CD14-positive monocyte (primary cell): ENCODE measurements around the gene RHOBTB3. TPM values are rescaled to one million over a fixed set of nuclear protein-coding genes. Genes with fewer than 3 reads are reported as not detected.

Experiments used
- DNase-seq, 3 donors: peaks; one replicate each; pipeline ENCODE4 v3.0.0-alpha.2; 2011 to 2022
- H2AFZ ChIP-seq: 2 replicates; pipeline ENCODE4 v1.6.0; 2012; ENCODE audit warnings: mild to moderate bottlenecking, low read depth, low read length, inconsistent platforms; ENCODE audit not compliant: insufficient read depth, poor library complexity, severe bottlenecking
- H3K27ac ChIP-seq, 2 donors: 1 replicate in 1 of 2; 2 replicates in 1 of 2; pipeline ENCODE4 v1.5.1; 2012 to 2013; ENCODE audit warnings: low read length in 2 of 2, control low read depth in 1 of 2, inconsistent platforms in 1 of 2, low read depth in 1 of 2, mild to moderate bottlenecking in 1 of 2
- H3K27me3 ChIP-seq, 2 donors: one replicate each; pipeline versions ENCODE4 v1.6.0 to v1.6.1; 2011 to 2013; ENCODE audit warnings: low read length in 2 of 2; ENCODE audit not compliant: control insufficient read depth in 2 of 2, insufficient read depth in 2 of 2
- H3K36me3 ChIP-seq, 2 donors: replicated peaks in 1 of 2; 1 replicate in 1 of 2; 2 replicates in 1 of 2; pipeline versions ENCODE4 v1.5.1 to v1.6.1; 2012 to 2013; ENCODE audit warnings: low read length in 2 of 2, control low read depth in 1 of 2, inconsistent platforms in 1 of 2, mild to moderate bottlenecking in 1 of 2; ENCODE audit not compliant: insufficient read depth in 2 of 2, control insufficient read depth in 1 of 2
- H3K4me1 ChIP-seq, 2 donors: 1 replicate in 1 of 2; 2 replicates in 1 of 2; pipeline versions ENCODE4 v1.5.1 to v1.6.1; 2012 to 2013; ENCODE audit warnings: low read length in 2 of 2, control low read depth in 1 of 2, inconsistent platforms in 1 of 2, mild to moderate bottlenecking in 1 of 2, moderate library complexity in 1 of 2; ENCODE audit not compliant: insufficient read depth in 2 of 2, control insufficient read depth in 1 of 2
- H3K4me2 ChIP-seq: replicated peaks from 2 replicates; pipeline ENCODE3; 2012; ENCODE audit warnings: low read length, moderate library complexity, mild to moderate bottlenecking; ENCODE audit not compliant: poor library complexity, severe bottlenecking; ENCODE audit errors: extremely low read depth
- H3K4me3 ChIP-seq, 3 experiments: fragments of 200-600 bp in 1 of 3; sonication (generic) in 1 of 3; replicated peaks in 1 of 3; 1 replicate in 2 of 3; 2 replicates in 1 of 3; pipeline ENCODE4 v1.5.1; 2011 to 2013; ENCODE audit warnings: low read length in 3 of 3, mild to moderate bottlenecking in 3 of 3, control low read depth in 2 of 3, low read depth in 2 of 3, inconsistent platforms in 1 of 3, moderate library complexity in 1 of 3
- H3K79me2 ChIP-seq: 2 replicates; pipeline ENCODE4 v1.6.0; 2012; ENCODE audit warnings: mild to moderate bottlenecking, control low read depth, inconsistent platforms, low read length, moderate library complexity; ENCODE audit not compliant: insufficient read depth
- H3K9ac ChIP-seq: 2 replicates; pipeline ENCODE4 v1.6.0; 2017; ENCODE audit warnings: low read length, mild to moderate bottlenecking; ENCODE audit not compliant: insufficient read depth, poor library complexity, severe bottlenecking
- H3K9me3 ChIP-seq, 2 donors: replicated peaks in 1 of 2; 1 replicate in 1 of 2; 2 replicates in 1 of 2; pipeline versions ENCODE4 v1.5.1 to v1.6.1; 2012 to 2013; ENCODE audit warnings: low read length in 2 of 2, control low read depth in 1 of 2; ENCODE audit not compliant: control insufficient read depth in 1 of 2, insufficient read depth in 1 of 2
- H4K20me1 ChIP-seq: 2 replicates; pipeline ENCODE4 v1.6.0; 2012; ENCODE audit warnings: mild to moderate bottlenecking, low read length, control low read depth, moderate library complexity; ENCODE audit not compliant: insufficient read depth
- H3K27ac Mint-ChIP-seq, 7 donors: one replicate each; pipeline ENCODE4 v1.8.0; 2020; ENCODE audit warnings: mild to moderate bottlenecking in 7 of 7, mixed read lengths in 7 of 7, moderate library complexity in 6 of 7, inconsistent platforms in 2 of 7
- H3K27me3 Mint-ChIP-seq, 3 donors: one replicate each; pipeline ENCODE4 v1.8.0; 2021 to 2022; ENCODE audit warnings: low read depth in 3 of 3, mild to moderate bottlenecking in 3 of 3, mixed read lengths in 3 of 3, moderate library complexity in 3 of 3, inconsistent platforms in 1 of 3
- H3K36me3 Mint-ChIP-seq, 2 donors: one replicate each; pipeline ENCODE4 v1.8.0; 2020; ENCODE audit warnings: mixed read lengths in 2 of 2, inconsistent platforms in 1 of 2, mild to moderate bottlenecking in 1 of 2
- H3K4me1 Mint-ChIP-seq: one replicate; pipeline ENCODE4 v1.8.0; 2020; ENCODE audit warnings: mild to moderate bottlenecking, mixed read lengths
- H3K4me3 Mint-ChIP-seq, 2 donors: one replicate each; pipeline ENCODE4 v1.8.0; 2020; ENCODE audit warnings: mild to moderate bottlenecking in 2 of 2, mixed read lengths in 2 of 2, moderate library complexity in 1 of 2
- H3K9me3 Mint-ChIP-seq, 7 donors: one replicate each; pipeline ENCODE4 v1.8.0; 2020 to 2022; ENCODE audit warnings: mixed read lengths in 7 of 7, mild to moderate bottlenecking in 6 of 7, moderate library complexity in 6 of 7, inconsistent platforms in 2 of 7
- WGBS: methylation state at CpG from one replicate; pipeline ENCODE4 v1.1.5; 2013; ENCODE audit warnings: missing lambda C conversion rate; ENCODE audit not compliant: insufficient coverage; 5-methylcytosine and 5-hydroxymethylcytosine counted together
- intact Hi-C, 2 donors: fragments of 100-400 bp; cut with micrococcal nuclease; formaldehyde crosslinking; loops; one replicate each; pipeline versions ENCODE4 v1.15.0 to v1.15.1; 2023
- polyA plus RNA-seq, 3 donors: library from polyadenylated mRNA; depleted of rRNA in 1 of 3; unstranded in 2 of 3; stranded (reverse) in 1 of 3; fragments of 300-500 nt in 2 of 3; fragments of >200 nt in 1 of 3; fragmentation: Illumina TruSeq in 2 of 3; gene quantifications; 1 replicate in 2 of 3; 2 replicates in 1 of 3; pipeline ENCODE4 v1.2.3, GENCODE V29; 2012 to 2021
- TF ChIP-seq, protein P1 (sequence below): fragments of 200-600 bp; IDR thresholded peaks from one replicate; pipeline ENCODE4 v1.8.0; 2022; ENCODE audit warnings: antibody characterized with exemption, mild to moderate bottlenecking

The RHOBTB3 gene
- polyA plus RNA-seq, 3 donors, result 0.41 to 1.5 (median 0.63) TPM

GRCh38 chr5:95801961-95802360, 70.8 kb downstream of the RHOBTB3 start:
- Mint-ChIP-seq H3K27me3 (no peaks in the 10 kb centered on the region), H3K27ac (peak overlapping the region in 2 of 7 donors; percentile 4 to 19), H3K36me3 (peaks cover 34 to 72% of the 10 kb centered on the region in 2 donors), H3K9me3 (peaks cover 2 to 10% (median 7%) of the 10 kb centered on the region in 7 donors), H3K4me3 (no peak overlapping the region), H3K4me1 (peaks cover 19% of the 10 kb centered on the region)
- Histone ChIP-seq H3K4me1 (peaks cover 7 to 8% of the 10 kb centered on the region in 2 donors), H3K9me3 (peaks cover 0 to 5% of the 10 kb centered on the region in 2 donors), H3K9ac (no peak overlapping the region), H3K27ac (peak overlapping the region in 1 of 2 donors; percentile 3), H4K20me1 (no peaks in the 10 kb centered on the region), H3K36me3 (peaks cover 4 to 25% of the 10 kb centered on the region in 2 donors), H3K4me3 (no peak overlapping the region), H3K4me2 (no peak overlapping the region), H3K79me2 (no peaks in the 10 kb centered on the region), H3K27me3 (no peaks in the 10 kb centered on the region), H2AFZ (no peak overlapping the region)
- DNase-seq, result no peak
- TF ChIP-seq, protein P1, sequence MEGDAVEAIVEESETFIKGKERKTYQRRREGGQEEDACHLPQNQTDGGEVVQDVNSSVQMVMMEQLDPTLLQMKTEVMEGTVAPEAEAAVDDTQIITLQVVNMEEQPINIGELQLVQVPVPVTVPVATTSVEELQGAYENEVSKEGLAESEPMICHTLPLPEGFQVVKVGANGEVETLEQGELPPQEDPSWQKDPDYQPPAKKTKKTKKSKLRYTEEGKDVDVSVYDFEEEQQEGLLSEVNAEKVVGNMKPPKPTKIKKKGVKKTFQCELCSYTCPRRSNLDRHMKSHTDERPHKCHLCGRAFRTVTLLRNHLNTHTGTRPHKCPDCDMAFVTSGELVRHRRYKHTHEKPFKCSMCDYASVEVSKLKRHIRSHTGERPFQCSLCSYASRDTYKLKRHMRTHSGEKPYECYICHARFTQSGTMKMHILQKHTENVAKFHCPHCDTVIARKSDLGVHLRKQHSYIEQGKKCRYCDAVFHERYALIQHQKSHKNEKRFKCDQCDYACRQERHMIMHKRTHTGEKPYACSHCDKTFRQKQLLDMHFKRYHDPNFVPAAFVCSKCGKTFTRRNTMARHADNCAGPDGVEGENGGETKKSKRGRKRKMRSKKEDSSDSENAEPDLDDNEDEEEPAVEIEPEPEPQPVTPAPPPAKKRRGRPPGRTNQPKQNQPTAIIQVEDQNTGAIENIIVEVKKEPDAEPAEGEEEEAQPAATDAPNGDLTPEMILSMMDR, result no peak
- intact Hi-C loops, result no loop called here
- WGBS, result no CpG with 5 or more reads among the region's 3 CpGs

DNA sequence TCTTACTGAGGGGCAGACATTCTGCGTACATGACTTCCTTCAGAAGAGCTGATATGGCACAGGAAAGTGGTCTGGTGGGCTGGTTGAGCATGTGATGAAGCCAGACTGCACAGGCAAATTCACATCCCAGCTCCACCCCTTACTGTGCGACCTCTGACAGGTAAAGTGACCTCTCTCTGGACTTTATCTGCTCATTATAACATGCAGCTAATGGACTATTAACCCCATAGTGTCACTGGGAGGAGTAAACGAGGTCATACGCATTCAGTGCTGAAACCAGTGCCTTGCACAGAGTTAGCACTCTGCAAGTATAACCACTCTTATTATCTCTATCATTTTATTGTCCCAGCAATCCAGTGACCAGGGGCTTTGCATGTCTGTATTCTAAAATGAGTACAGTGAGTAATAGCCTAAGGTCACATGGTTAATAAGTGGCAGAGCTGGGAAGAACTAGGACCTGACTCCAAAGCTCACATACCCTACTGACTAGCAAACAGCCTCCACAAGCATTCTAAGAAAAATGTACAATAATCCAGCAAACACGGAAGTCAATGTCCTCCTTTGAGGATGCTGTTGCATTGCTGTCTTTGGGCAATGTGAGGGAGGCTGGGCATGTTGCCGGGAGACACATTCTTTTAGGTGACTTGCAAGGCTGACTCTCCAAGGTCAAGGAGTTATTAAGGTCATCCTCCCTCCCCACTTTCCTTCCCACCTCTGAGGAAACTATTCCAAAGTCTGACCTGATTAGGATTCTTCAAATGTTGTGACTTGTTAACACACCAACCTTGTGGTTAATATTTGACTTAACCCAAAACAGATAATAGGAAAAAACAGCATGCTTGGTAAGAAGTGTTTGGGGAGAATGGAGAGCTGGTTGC, 72.4 kb downstream of the RHOBTB3 start:
- no peak overlapping the region for H3K9ac ChIP-seq
- no CpG with 5 or more reads among the region's 6 CpGs for WGBS
- Mint-ChIP-seq H3K27ac (peak overlapping the region in 2 of 7 donors; percentile 24 to 57), H3K9me3 (peaks cover 2 to 10% (median 7%) of the 10 kb centered on the region in 7 donors), H3K27me3 (no peaks in the 10 kb centered on the region), H3K36me3 (peaks cover 34 to 79% of the 10 kb centered on the region in 2 donors), H3K4me1 (peaks cover 21% of the 10 kb centered on the region), H3K4me3 (no peak overlapping the region)
- no peak overlapping the region for H3K27ac ChIP-seq
- TF ChIP-seq, protein P1, result no peak
- DNase-seq, result no peak
- H3K27me3 ChIP-seq, result no peaks in the 10 kb centered on the region
- H3K9me3 ChIP-seq, result peaks cover 0 to 5% of the 10 kb centered on the region in 2 donors
- H3K36me3 ChIP-seq, result peaks cover 4 to 36% of the 10 kb centered on the region in 2 donors
- intact Hi-C loops, result no loop called here
- no peak overlapping the region for H3K4me2 ChIP-seq
- no peak overlapping the region for H3K4me3 ChIP-seq
- H3K79me2 ChIP-seq, result peaks cover 7% of the 10 kb centered on the region
- H2AFZ ChIP-seq, result no peak overlapping the region
- H4K20me1 ChIP-seq, result peaks cover 6% of the 10 kb centered on the region
- peaks cover 9 to 12% of the 10 kb centered on the region in 2 donors for H3K4me1 ChIP-seq
